Caco-2 (cell line): ENCODE results near the gene AFG3L2. TPM values are rescaled to one million over a fixed set of nuclear protein-coding genes. Genes with fewer than 3 reads are reported as not detected.

ENCODE experiments used
- BruUV-seq: library from RNA; stranded (reverse); fragments of 400-500 nt; replicated peaks from 2 replicates; lab custom pipeline; 2021; lab: Mats Ljungman, UMichigan
- CTCF ChIA-PET: fragments of 300-600 bp; sonication (Branson Sonifier 250); formaldehyde crosslinking; loops from one replicate; lab custom pipeline; 2022; ENCODE audit warnings: antibody characterized with exemption; lab: Charles Lee
- POLR2A ChIA-PET: fragments of 300-600 bp; sonication (Branson Sonifier 250); formaldehyde crosslinking; loops from one replicate; lab custom pipeline; 2022; ENCODE audit warnings: antibody characterized with exemption; lab: Charles Lee
- DNase-seq, 2 experiments: peaks; one replicate each; pipeline versions ENCODE4 v3.0.0 to v3.0.0-alpha.2; 2020 to 2022
- H3K27me3 ChIP-seq: replicated peaks from 2 replicates; pipeline ENCODE4 v1.6.0; 2011; ENCODE audit warnings: low read length; ENCODE audit not compliant: control insufficient read depth, insufficient read depth
- H3K36me3 ChIP-seq: 2 replicates; pipeline ENCODE4 v1.5.1; 2011; ENCODE audit warnings: low read length; ENCODE audit not compliant: control insufficient read depth, insufficient read depth
- H3K4me1 ChIP-seq: fragments of 250-450 bp; sonication (Bioruptor Pico); 2 replicates; pipeline ENCODE4 v1.5.1; 2020; ENCODE audit warnings: mild to moderate bottlenecking
- H3K4me3 ChIP-seq: 2 replicates; pipeline ENCODE4 v1.5.1; 2011; ENCODE audit warnings: low read depth, mild to moderate bottlenecking, control low read depth, low read length
- H3K9me3 ChIP-seq: fragments of 250-450 bp; sonication (Bioruptor Pico); 2 replicates; pipeline ENCODE4 v1.5.1; 2020; ENCODE audit warnings: mild to moderate bottlenecking, moderate library complexity
- H3K27ac Mint-ChIP-seq: one replicate; pipeline ENCODE4 v1.8.0; 2022; ENCODE audit warnings: mixed read lengths; ENCODE audit not compliant: unreplicated experiment
- H3K27me3 Mint-ChIP-seq: one replicate; pipeline ENCODE4 v1.8.0; 2022; ENCODE audit warnings: mixed read lengths; ENCODE audit not compliant: insufficient read depth, unreplicated experiment
- H3K36me3 Mint-ChIP-seq: one replicate; pipeline ENCODE4 v1.8.0; 2022; ENCODE audit warnings: mild to moderate bottlenecking, mixed read lengths; ENCODE audit not compliant: insufficient read depth, unreplicated experiment
- H3K4me1 Mint-ChIP-seq: one replicate; pipeline ENCODE4 v1.8.0; 2022; ENCODE audit warnings: low read depth, mixed read lengths; ENCODE audit not compliant: unreplicated experiment
- H3K4me3 Mint-ChIP-seq: one replicate; pipeline ENCODE4 v1.8.0; 2022; ENCODE audit warnings: mild to moderate bottlenecking, moderate library complexity, mixed read lengths; ENCODE audit not compliant: unreplicated experiment
- H3K9me3 Mint-ChIP-seq: one replicate; pipeline ENCODE4 v1.8.0; 2022; ENCODE audit warnings: mixed read lengths; ENCODE audit not compliant: unreplicated experiment
- intact Hi-C: fragments of 100-400 bp; cut with micrococcal nuclease; formaldehyde crosslinking; loops from one replicate; pipeline ENCODE4 v1.10.0; 2022; ENCODE audit not compliant: unreplicated experiment
- total RNA-seq: library from RNA; stranded (reverse); gene quantifications from 2 replicates; pipeline ENCODE4 v1.2.3, GENCODE V29; 2022
- TF ChIP-seq, protein P1 (sequence below), 2 experiments: fragments of 200-600 bp in 1 of 2; IDR thresholded peaks; 1 replicate in 1 of 2; 2 replicates in 1 of 2; pipeline versions ENCODE4 v1.5.1 to v1.8.0; 2011 to 2022; ENCODE audit warnings: antibody characterized with exemption in 1 of 2, control low read depth in 1 of 2, inconsistent platforms in 1 of 2, low read depth in 1 of 2, low read length in 1 of 2, mild to moderate bottlenecking in 1 of 2, moderate library complexity in 1 of 2; ENCODE audit not compliant: insufficient read depth in 1 of 2, severe bottlenecking in 1 of 2, unreplicated experiment in 1 of 2

AFG3L2 gene
- total RNA-seq, 1 experiment from 2014 or later: 72.0 TPM

DNA sequence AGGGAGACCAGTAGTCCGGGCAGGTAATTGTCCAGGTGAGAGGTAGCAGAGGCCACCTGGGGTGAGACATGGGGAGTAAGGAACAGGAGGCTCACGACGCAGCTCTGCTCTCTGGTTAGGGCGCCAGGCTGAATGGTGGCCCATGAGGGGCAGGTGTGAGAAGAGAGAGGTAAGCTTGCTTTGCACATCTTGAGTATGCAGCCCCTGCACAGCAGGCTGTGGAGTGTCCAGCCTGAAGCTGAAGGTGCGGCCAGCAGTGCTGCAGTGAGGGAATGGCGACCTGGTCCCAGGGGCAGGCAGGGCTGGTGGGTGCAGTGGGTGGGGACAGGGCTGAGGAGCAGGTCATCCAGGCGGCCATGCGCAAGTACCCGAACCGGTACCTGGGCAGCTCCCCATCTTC, 46.4 kb upstream of the AFG3L2 start:
- H3K9me3 Mint-ChIP-seq: no peaks in the 10 kb centered on the region
- POLR2A ChIA-PET: no interaction called here
- no peak overlapping the region for H3K4me3 Mint-ChIP-seq
- Histone ChIP-seq H3K4me1 (no peaks in the 10 kb centered on the region; the same call in 1 of the 2 replicates), H3K36me3 (no peaks in the 10 kb centered on the region), H3K9me3 (no peaks in the 10 kb centered on the region), H3K4me3 (no peak overlapping the region), H3K27me3 (no peaks in the 10 kb centered on the region)
- no peaks in the 10 kb centered on the region for H3K27me3 Mint-ChIP-seq
- H3K36me3 Mint-ChIP-seq: peaks cover 6% of the 10 kb centered on the region
- BruUV-seq: no TSS peak
- no peak overlapping the region for H3K27ac Mint-ChIP-seq
- CTCF ChIA-PET: interaction anchor here (0.6 to 1.2 kb wide), 2 partner anchors 16 to 27 kb away, joined by 3 to 4 read pairs; partner anchors contain the start of gene PRELID3A
- H3K4me1 Mint-ChIP-seq: peaks cover 6% of the 10 kb centered on the region
- TF ChIP-seq, protein P1, sequence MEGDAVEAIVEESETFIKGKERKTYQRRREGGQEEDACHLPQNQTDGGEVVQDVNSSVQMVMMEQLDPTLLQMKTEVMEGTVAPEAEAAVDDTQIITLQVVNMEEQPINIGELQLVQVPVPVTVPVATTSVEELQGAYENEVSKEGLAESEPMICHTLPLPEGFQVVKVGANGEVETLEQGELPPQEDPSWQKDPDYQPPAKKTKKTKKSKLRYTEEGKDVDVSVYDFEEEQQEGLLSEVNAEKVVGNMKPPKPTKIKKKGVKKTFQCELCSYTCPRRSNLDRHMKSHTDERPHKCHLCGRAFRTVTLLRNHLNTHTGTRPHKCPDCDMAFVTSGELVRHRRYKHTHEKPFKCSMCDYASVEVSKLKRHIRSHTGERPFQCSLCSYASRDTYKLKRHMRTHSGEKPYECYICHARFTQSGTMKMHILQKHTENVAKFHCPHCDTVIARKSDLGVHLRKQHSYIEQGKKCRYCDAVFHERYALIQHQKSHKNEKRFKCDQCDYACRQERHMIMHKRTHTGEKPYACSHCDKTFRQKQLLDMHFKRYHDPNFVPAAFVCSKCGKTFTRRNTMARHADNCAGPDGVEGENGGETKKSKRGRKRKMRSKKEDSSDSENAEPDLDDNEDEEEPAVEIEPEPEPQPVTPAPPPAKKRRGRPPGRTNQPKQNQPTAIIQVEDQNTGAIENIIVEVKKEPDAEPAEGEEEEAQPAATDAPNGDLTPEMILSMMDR (IDR thresholded peaks at IDR 0.05; ENCODE audit: insufficient read depth in 1 of 2, low read depth in 1 of 2, low read length in 1 of 2, severe bottlenecking in 1 of 2, unreplicated experiment in 1 of 2): no peak
- intact Hi-C loops: no loop called here
- no peak for DNase-seq

DNA sequence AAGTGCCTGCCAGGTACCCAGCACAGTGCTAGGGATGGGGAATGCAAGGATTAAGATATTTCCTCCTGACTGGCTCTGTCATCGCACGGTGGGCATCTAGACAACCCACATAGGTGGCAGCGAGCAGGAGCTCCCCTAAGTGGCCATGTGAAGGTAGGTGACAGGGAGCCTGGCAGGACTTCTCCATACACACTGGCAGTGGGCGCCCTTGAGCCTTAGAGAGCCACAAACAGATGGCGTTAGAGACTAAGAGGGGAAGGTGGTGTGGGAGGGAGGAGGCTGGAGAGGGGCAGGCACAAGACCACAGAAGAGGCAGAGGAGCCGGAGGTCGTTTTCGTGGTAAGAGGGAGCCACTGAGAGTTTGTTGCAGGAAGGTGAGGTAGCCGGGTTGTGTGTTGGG, 45.9 kb upstream of the AFG3L2 start:
- POLR2A ChIA-PET: no interaction called here
- Histone ChIP-seq H3K9me3 (no peaks in the 10 kb centered on the region), H3K27me3 (no peaks in the 10 kb centered on the region), H3K4me3 (no peak overlapping the region), H3K4me1 (no peaks in the 10 kb centered on the region; the same call in 1 of the 2 replicates), H3K36me3 (no peaks in the 10 kb centered on the region)
- TF ChIP-seq, protein P1 (IDR thresholded peaks at IDR 0.05; ENCODE audit: insufficient read depth in 1 of 2, low read depth in 1 of 2, low read length in 1 of 2, severe bottlenecking in 1 of 2, unreplicated experiment in 1 of 2): peak in 1 of 2 experiments; percentile 22
- H3K27ac Mint-ChIP-seq: no peak overlapping the region
- H3K9me3 Mint-ChIP-seq: no peaks in the 10 kb centered on the region
- intact Hi-C loops: no loop called here
- CTCF ChIA-PET: interaction anchor here (1.2 kb wide), 1 partner anchor 15 kb away, joined by 4 read pairs; the partner anchor contains the start of gene PRELID3A
- H3K36me3 Mint-ChIP-seq: peaks cover 6% of the 10 kb centered on the region
- DNase-seq: no peak
- H3K4me3 Mint-ChIP-seq: no peak overlapping the region
- BruUV-seq: no TSS peak
- H3K4me1 Mint-ChIP-seq: peaks cover 6% of the 10 kb centered on the region
- no peaks in the 10 kb centered on the region for H3K27me3 Mint-ChIP-seq

DNA sequence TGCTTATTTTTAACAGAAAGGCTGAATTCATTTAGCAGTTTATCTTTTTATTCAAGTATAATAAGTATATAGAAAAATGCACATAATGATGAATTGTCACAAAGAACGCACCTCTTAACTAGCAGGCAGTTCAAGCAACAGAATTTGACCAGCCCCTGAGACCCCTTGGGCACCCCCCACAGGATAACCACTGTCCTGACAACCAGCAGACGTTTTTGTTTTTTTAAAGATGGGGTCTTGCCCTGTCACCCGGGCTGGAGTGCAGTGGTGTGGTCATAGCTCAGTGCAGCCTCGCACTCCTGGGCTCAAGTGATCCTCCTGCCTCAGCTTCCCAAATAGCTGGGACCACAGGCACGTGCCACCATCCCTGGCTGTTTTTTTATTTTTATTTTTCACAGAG, 44.7 kb upstream of the AFG3L2 start:
- TF ChIP-seq, protein P1 (IDR thresholded peaks at IDR 0.05; ENCODE audit: insufficient read depth in 1 of 2, low read depth in 1 of 2, low read length in 1 of 2, severe bottlenecking in 1 of 2, unreplicated experiment in 1 of 2): no peak
- H3K27me3 Mint-ChIP-seq: no peaks in the 10 kb centered on the region
- Histone ChIP-seq H3K27me3 (no peaks in the 10 kb centered on the region), H3K36me3 (no peaks in the 10 kb centered on the region), H3K9me3 (no peaks in the 10 kb centered on the region), H3K4me3 (no peak overlapping the region), H3K4me1 (no peaks in the 10 kb centered on the region; the same call in 1 of the 2 replicates)
- no peak overlapping the region for H3K27ac Mint-ChIP-seq
- H3K4me3 Mint-ChIP-seq: no peak overlapping the region
- BruUV-seq: TSS peak; percentile 58
- ChIA-PET POLR2A (no interaction called here), CTCF (interaction anchor here (0.7 kb wide), 1 partner anchor 1724 kb away, joined by 3 read pairs; no protein-coding TSS in a partner anchor)
- H3K4me1 Mint-ChIP-seq: peaks cover 6% of the 10 kb centered on the region
- no peaks in the 10 kb centered on the region for H3K9me3 Mint-ChIP-seq
- H3K36me3 Mint-ChIP-seq: peaks cover 6% of the 10 kb centered on the region
- intact Hi-C loops: no loop called here
- no peak for DNase-seq
